Spleen (tissue), 7 donors: ENCODE data around the gene SEH1L.

ENCODE experiments used
- CTCF ChIP-seq, 11 experiments: fragments of 200-600 bp in 7 of 11; fragments of 450-650 bp in 4 of 11; sonication (generic) in 4 of 11; IDR thresholded peaks in 8 of 11; conservative IDR thresholded peaks in 3 of 11; 1 replicate in 7 of 11; 2 replicates in 4 of 11; pipeline versions ENCODE4 v1.4.0 to v1.8.0; 2016 to 2021; ENCODE audit warnings: antibody characterized with exemption in 11 of 11, inconsistent platforms in 4 of 11, mild to moderate bottlenecking in 1 of 11
- POLR2A ChIP-seq, 3 donors: fragments of 450-650 bp; IDR thresholded peaks; one replicate each; pipeline ENCODE4 v1.5.1; 2017; ENCODE audit warnings: antibody characterized with exemption in 3 of 3, mild to moderate bottlenecking in 1 of 3
- POLR2AphosphoS5 ChIP-seq, 3 donors: sonication (generic); formaldehyde crosslinking; IDR thresholded peaks; one replicate each; pipeline ENCODE4 v1.5.1; 2017; ENCODE audit warnings: antibody characterized with exemption in 3 of 3
- donor health status: DM: no; HTN: no; CAD: no; lungs with moderate emphysema.
- donor health status: DM: no; HTN: no; CAD: no.
- donor health status: DM: no; HTN: no; CAD: no.

- TF ChIP-seq CTCF (IDR thresholded peaks at IDR 0.05 in 8 of 11, conservative IDR thresholded peaks at IDR 0.05 in 3 of 11) (no peak), POLR2AphosphoS5 (IDR thresholded peaks at IDR 0.05) (no peak), POLR2A (IDR thresholded peaks at IDR 0.05) (no peak)
Measured at GRCh38 chr18:12907258-12907925, 40.4 kb upstream of the SEH1L start.
